NT2/D1 (cell line): ENCODE data around the gene KRT10.

Experiments
- SUZ12 ChIP-seq: IDR thresholded peaks from 2 replicates; pipeline ENCODE4 v1.6.1; 2011; ENCODE audit not compliant: insufficient read length, insufficient read depth; ENCODE audit errors: extremely low read depth
- YY1 ChIP-seq: IDR thresholded peaks from 2 replicates; pipeline ENCODE4 v1.6.1; 2011; ENCODE audit not compliant: insufficient read length, insufficient read depth
- ZNF274 ChIP-seq: IDR thresholded peaks from 2 replicates; pipeline ENCODE4 v1.6.1; 2011; ENCODE audit warnings: mild to moderate bottlenecking, low read depth, low read length

- TF ChIP-seq ZNF274 (no peak), SUZ12 (no peak), YY1 (no peak)
Observed at GRCh38 chr17:40854175-40854814, 31.9 kb upstream of the KRT10 start.
